GM21528 (cell line): ENCODE data around the gene CLSTN3.

Experiments used
- ATAC-seq: cut with Tn5 transposase; IDR thresholded peaks from one replicate; pipeline ENCODE4 v1.9.1; 2021; ENCODE audit warnings: mild to moderate bottlenecking, moderate library complexity; ENCODE audit not compliant: unreplicated experiment, low FRiP score

CLSTN3 gene

GRCh38 chr12:7123806-7124522 is 6.2 kb upstream of the CLSTN3 start:
- no peak for ATAC-seq

GRCh38 chr12:7125632-7126227 is 4.4 kb upstream of the CLSTN3 start:
- no peak for ATAC-seq

- ATAC-seq: no peak
Measured at GRCh38 chr12:7127916-7128626, 2.1 kb upstream of the CLSTN3 start.

- ATAC-seq: no peak
Measured at GRCh38 chr12:7128681-7129286, 1.4 kb upstream of the CLSTN3 start, which contains the start of gene RBP5. Gene RBP5 (minus strand): TSS chr12:7128889. CDS start chr12:7128775, 114 bp downstream.

GRCh38 chr12:7129287-7129871 is 792 bp upstream of the CLSTN3 start:
- peak; percentile 22 for ATAC-seq

- ATAC-seq: peak; percentile 29
Measured at GRCh38 chr12:7130701-7131501, 730 bp downstream of the CLSTN3 start.

GRCh38 chr12:7131502-7131866 is 1.3 kb downstream of the CLSTN3 start:
- ATAC-seq: no peak

- no peak for ATAC-seq
Measured at GRCh38 chr12:7134396-7135166, 4.4 kb downstream of the CLSTN3 start.

GRCh38 chr12:7136071-7136470 is 5.9 kb downstream of the CLSTN3 start:
- ATAC-seq: no peak

GRCh38 chr12:7136676-7137075 is 6.5 kb downstream of the CLSTN3 start:
- no peak for ATAC-seq

- ATAC-seq: no peak
Measured at GRCh38 chr12:7137908-7138307, 7.7 kb downstream of the CLSTN3 start.

- no peak for ATAC-seq
Measured at GRCh38 chr12:7139200-7139599, 9.0 kb downstream of the CLSTN3 start.

GRCh38 chr12:7141351-7142005 is 11.3 kb downstream of the CLSTN3 start:
- ATAC-seq: no peak

GRCh38 chr12:7142056-7142644 is 12.0 kb downstream of the CLSTN3 start:
- ATAC-seq: no peak

GRCh38 chr12:7142809-7143465 is 12.8 kb downstream of the CLSTN3 start:
- no peak for ATAC-seq

GRCh38 chr12:7143564-7143963 is 13.4 kb downstream of the CLSTN3 start:
- ATAC-seq: no peak

GRCh38 chr12:7144414-7145120 is 14.4 kb downstream of the CLSTN3 start:
- ATAC-seq: no peak
